Measurements from ENCODE around the gene AVPR1B. TPM values are rescaled to one million over a fixed set of nuclear protein-coding genes. Genes with fewer than 3 reads are reported as not detected.
A peak's percentile ranks its signal among the peaks of the same experiment; 100 is the strongest.

AVPR1B gene
- total and polyA plus RNA-seq, 8 donors: 0.29 to 1.3 (median 0.80) TPM; not detected in 4

- intact Hi-C loops (cut with DNase I; ENCODE audit: low total_unique reads): no loop called here
- Histone ChIP-seq H3K4me1 (no peaks in the 10 kb centered on the region), H3K36me3 (no peaks in the 10 kb centered on the region), H3K4me3 (no peak overlapping the region), H3K9me3 (no peaks in the 10 kb centered on the region), H3K27me3 (no peaks in the 10 kb centered on the region), H3K27ac (no peak overlapping the region)
- TF ChIP-seq CTCF (IDR thresholded peaks at IDR 0.05) (no peak), POLR2AphosphoS5 (IDR thresholded peaks at IDR 0.05) (no peak), EP300 (IDR thresholded peaks at IDR 0.05) (no peak), POLR2A (IDR thresholded peaks at IDR 0.05) (no peak)
- WGBS, 5 donors: 64 to 74% (median 73%) methylated on average over 8 of the region's 8 CpGs
- DNase-seq: no peak
Observed at GRCh38 chr1:206082831-206083695, 34.1 kb downstream of the AVPR1B start.

GRCh38 chr1:206081856-206082255 lies 35.3 kb downstream of the AVPR1B start:
- Histone ChIP-seq H3K27me3 (no peaks in the 10 kb centered on the region), H3K4me3 (no peak overlapping the region), H3K9me3 (no peaks in the 10 kb centered on the region), H3K4me1 (no peaks in the 10 kb centered on the region), H3K36me3 (no peaks in the 10 kb centered on the region), H3K27ac (no peak overlapping the region)
- peak in 1 of 2 donors; percentile 31 for DNase-seq
- WGBS, 5 donors: 77 to 89% (median 81%) methylated on average over 5 of the region's 5 CpGs
- intact Hi-C loops (cut with DNase I; ENCODE audit: low total_unique reads): no loop called here
- TF ChIP-seq POLR2AphosphoS5 (IDR thresholded peaks at IDR 0.05) (peak in 1 of 3 donors; percentile 16), EP300 (IDR thresholded peaks at IDR 0.05) (no peak)

- intact Hi-C loops (cut with DNase I; ENCODE audit: low total_unique reads): no loop called here
- TF ChIP-seq POLR2A (IDR thresholded peaks at IDR 0.05): no peak
- no peak for TF ChIP-seq POLR2AphosphoS5 (IDR thresholded peaks at IDR 0.05)
- TF ChIP-seq CTCF (IDR thresholded peaks at IDR 0.05): no peak
- DNase-seq: no peak
Observed at GRCh38 chr1:206080026-206080820, 37.0 kb downstream of the AVPR1B start.

GRCh38 chr1:206079135-206079534 lies 38.1 kb downstream of the AVPR1B start:
- H3K9me3 ChIP-seq: no peaks in the 10 kb centered on the region
- H3K4me3 ChIP-seq: no peak overlapping the region
- TF ChIP-seq EP300 (IDR thresholded peaks at IDR 0.05) (no peak), POLR2A (IDR thresholded peaks at IDR 0.05) (no peak), CTCF (IDR thresholded peaks at IDR 0.05) (no peak), POLR2AphosphoS5 (IDR thresholded peaks at IDR 0.05) (no peak)
- no peak for DNase-seq
- WGBS, 5 donors: 52 to 78% (median 73%) methylated on average over 1 of the region's 1 CpG
- no peaks in the 10 kb centered on the region for H3K27me3 ChIP-seq
- no peaks in the 10 kb centered on the region for H3K36me3 ChIP-seq
- H3K27ac ChIP-seq: no peak overlapping the region
- no peaks in the 10 kb centered on the region for H3K4me1 ChIP-seq
- intact Hi-C loops (cut with DNase I; ENCODE audit: low total_unique reads): no loop called here

More at GRCh38 chr1:206080026-206080820, 37.0 kb downstream of the AVPR1B start:
- no peaks in the 10 kb centered on the region for H3K27me3 ChIP-seq
- H3K27ac ChIP-seq: no peak overlapping the region
- no peaks in the 10 kb centered on the region for H3K36me3 ChIP-seq
- H3K4me3 ChIP-seq: no peak overlapping the region
- 47 to 53% (median 52%) methylated on average over 8 of the region's 8 CpGs for WGBS, 5 donors
- no peaks in the 10 kb centered on the region for H3K4me1 ChIP-seq
- H3K9me3 ChIP-seq: no peaks in the 10 kb centered on the region

Data from stomach (tissue), 9 donors.